Kidney epithelial cell (primary cell): Measurements from ENCODE around the gene RANGRF. TPM values are rescaled to one million over a fixed set of nuclear protein-coding genes. Genes with fewer than 3 reads are reported as not detected.

ENCODE experiments used
- DNase-seq: peaks from one replicate; pipeline ENCODE4 v3.0.0-alpha.2; 2010; ENCODE audit warnings: low read depth
- H3K27me3 ChIP-seq: 2 replicates; pipeline ENCODE4 v1.6.0; 2011; ENCODE audit warnings: low read length; ENCODE audit not compliant: control insufficient read depth, insufficient read depth
- H3K36me3 ChIP-seq: 2 replicates; pipeline ENCODE4 v1.5.1; 2011; ENCODE audit warnings: low read length; ENCODE audit not compliant: control insufficient read depth, insufficient read depth
- H3K4me3 ChIP-seq: 2 replicates; pipeline ENCODE4 v1.5.1; 2011; ENCODE audit warnings: low read depth, mild to moderate bottlenecking, control low read depth, low read length
- CTCF ChIP-seq: IDR thresholded peaks from 2 replicates; pipeline ENCODE4 v1.5.1; 2011; ENCODE audit warnings: mild to moderate bottlenecking, moderate library complexity, low read length, control low read depth, inconsistent platforms; ENCODE audit not compliant: insufficient read depth, poor library complexity, severe bottlenecking
- total RNA-seq: library from RNA; depleted of rRNA; stranded (reverse); fragments of >200 nt; gene quantifications from 2 replicates; pipeline ENCODE4 v1.2.3, GENCODE V29; 2015

The RANGRF gene
- total RNA-seq, 1 donor from 2014 or later = 30.0 TPM

- no peak for DNase-seq
- Histone ChIP-seq H3K27me3 (no peaks in the 10 kb centered on the region), H3K36me3 (no peaks in the 10 kb centered on the region), H3K4me3 (no peak overlapping the region)
- no peak for TF ChIP-seq CTCF
Measured at GRCh38 chr17:8253801-8254200, 34.7 kb upstream of the RANGRF start.

- no peak for TF ChIP-seq CTCF
- no peak for DNase-seq
- no peak overlapping the region for H3K4me3 ChIP-seq
- no peaks in the 10 kb centered on the region for H3K36me3 ChIP-seq
- H3K27me3 ChIP-seq = no peaks in the 10 kb centered on the region
Measured at GRCh38 chr17:8254881-8255280, 33.6 kb upstream of the RANGRF start.

- Histone ChIP-seq H3K36me3 (no peaks in the 10 kb centered on the region), H3K4me3 (no peak overlapping the region), H3K27me3 (no peaks in the 10 kb centered on the region)
- DNase-seq = no peak
- TF ChIP-seq CTCF = no peak
Measured at GRCh38 chr17:8255499-8255898, 33.0 kb upstream of the RANGRF start.

GRCh38 chr17:8256291-8256690 lies 32.2 kb upstream of the RANGRF start:
- no peaks in the 10 kb centered on the region for H3K36me3 ChIP-seq
- DNase-seq = no peak
- H3K4me3 ChIP-seq = no peak overlapping the region
- no peaks in the 10 kb centered on the region for H3K27me3 ChIP-seq
- no peak for TF ChIP-seq CTCF

- H3K27me3 ChIP-seq = no peaks in the 10 kb centered on the region
Measured at GRCh38 chr17:8256691-8257090, 31.8 kb upstream of the RANGRF start.

More at GRCh38 chr17:8256691-8257090, 31.8 kb upstream of the RANGRF start:
- Histone ChIP-seq H3K4me3 (no peak overlapping the region), H3K36me3 (no peaks in the 10 kb centered on the region)
- TF ChIP-seq CTCF = no peak
- no peak for DNase-seq
